ENCODE results near the gene GMEB2. TPM values are rescaled to one million over a fixed set of nuclear protein-coding genes. Genes with fewer than 3 reads are reported as not detected.
A peak's percentile ranks its signal among the peaks of the same experiment; 100 is the strongest.

Gene GMEB2
- total and polyA plus RNA-seq, 2 donors (not counting 1 experiment from before 2014, with no cell fraction given), result 6.3 to 10.9 TPM

- H3K4me2 ChIP-seq (ENCODE audit: extremely low read depth, insufficient read depth, low read length), result peak overlapping the region; percentile 59
- no peaks in the 10 kb centered on the region for H3K9me3 ChIP-seq (ENCODE audit: control insufficient read depth, insufficient read depth, low read depth, low read length)
- H3K27ac ChIP-seq (ENCODE audit: insufficient read depth, low read length), result no peak overlapping the region
- no peak for DNase-seq (ENCODE audit: low read depth in 2 of 2)
- H3K27me3 ChIP-seq (ENCODE audit: control insufficient read depth, insufficient read depth, low read length), result no peaks in the 10 kb centered on the region
- H4K20me1 ChIP-seq (ENCODE audit: control insufficient read depth, extremely low read depth, insufficient read depth, low read length), result no peaks in the 10 kb centered on the region
- peak overlapping the region in 2 of 4 experiments; percentile 27 to 55 for H3K4me3 ChIP-seq (replicated peaks in 1 of 4; ENCODE audit: control extremely low read depth in 1 of 4, insufficient read depth in 1 of 4, low read depth in 3 of 4, low read length in 4 of 4)
- no peaks in the 10 kb centered on the region for H3K36me3 ChIP-seq (ENCODE audit: control insufficient read depth, insufficient read depth, low read length)
- H3K4me1 ChIP-seq (ENCODE audit: control insufficient read depth, extremely low read depth, insufficient read depth, low read length), result no peaks in the 10 kb centered on the region
- TF ChIP-seq CTCF (conservative IDR thresholded peaks at IDR 0.05 in 1 of 2, IDR thresholded peaks at IDR 0.05 in 1 of 2; ENCODE audit: low read depth in 1 of 2, low read length in 2 of 2) (no peak), EZH2 (IDR thresholded peaks at IDR 0.05; ENCODE audit: low read length, missing control alignments) (no peak)
- H3K79me2 ChIP-seq (ENCODE audit: control insufficient read depth, insufficient read depth, low read length), result peaks cover 6% of the 10 kb centered on the region
- no peak overlapping the region for H2AFZ ChIP-seq (ENCODE audit: low read length)
- H3K9ac ChIP-seq (ENCODE audit: insufficient read depth, low read length), result no peak overlapping the region
These were observed 27.2 kb upstream of the GMEB2 start for GRCh38 chr20:63653974-63654668.

- peak; percentile 95 to 96 for DNase-seq (ENCODE audit: low read depth in 2 of 2)
- H3K4me1 ChIP-seq (ENCODE audit: control insufficient read depth, extremely low read depth, insufficient read depth, low read length), result no peaks in the 10 kb centered on the region
- H3K79me2 ChIP-seq (ENCODE audit: control insufficient read depth, insufficient read depth, low read length), result no peaks in the 10 kb centered on the region
- TF ChIP-seq EZH2 (IDR thresholded peaks at IDR 0.05; ENCODE audit: low read length, missing control alignments) (no peak), CTCF (conservative IDR thresholded peaks at IDR 0.05 in 1 of 2, IDR thresholded peaks at IDR 0.05 in 1 of 2; ENCODE audit: low read depth in 1 of 2, low read length in 2 of 2) (no peak)
- no peak within 1 kb of the TSS for H2AFZ ChIP-seq (ENCODE audit: low read length)
- no peaks in the 10 kb centered on the region for H3K27me3 ChIP-seq (ENCODE audit: control insufficient read depth, insufficient read depth, low read length)
- peak within 1 kb of the TSS; percentile 23 for H3K9ac ChIP-seq (ENCODE audit: insufficient read depth, low read length)
- H3K9me3 ChIP-seq (ENCODE audit: control insufficient read depth, insufficient read depth, low read depth, low read length), result no peaks in the 10 kb centered on the region
- no peaks in the 10 kb centered on the region for H4K20me1 ChIP-seq (ENCODE audit: control insufficient read depth, extremely low read depth, insufficient read depth, low read length)
- peak within 1 kb of the TSS; percentile 80 for H3K4me2 ChIP-seq (ENCODE audit: extremely low read depth, insufficient read depth, low read length)
- no peak within 1 kb of the TSS for H3K27ac ChIP-seq (ENCODE audit: insufficient read depth, low read length)
- peak within 1 kb of the TSS; percentile 39 to 62 (median 52) for H3K4me3 ChIP-seq (replicated peaks in 1 of 4; ENCODE audit: control extremely low read depth in 1 of 4, insufficient read depth in 1 of 4, low read depth in 3 of 4, low read length in 4 of 4)
- H3K36me3 ChIP-seq (ENCODE audit: control insufficient read depth, insufficient read depth, low read length), result no peaks in the 10 kb centered on the region
These were observed 26.4 kb upstream of the GMEB2 start, which contains the start of gene STMN3 for GRCh38 chr20:63653041-63653973. Gene STMN3, minus strand, starts transcription at chr20:63653424. Its CDS starts 79 bp downstream, at chr20:63653345.
